Cardiac muscle cell (in vitro differentiated cells and primary cell): ENCODE results near the gene ALKBH7. TPM values are rescaled to one million over a fixed set of nuclear protein-coding genes. Genes with fewer than 3 reads are reported as not detected.
"Not testable (repeated sequence)": the region's sequence is repeated elsewhere in the genome, so short reads cannot be mapped to it uniquely, and the experiment has no call there.

Experiments
- DNase-seq, 2 donors: peaks; one replicate each; pipeline versions ENCODE4 v3.0.0 to v3.0.0-alpha.2; 2010 to 2017; ENCODE audit warnings: low read depth in 1 of 2, low spot score in 1 of 2
- H3K27ac ChIP-seq: fragments of 200-600 bp; sonication (generic); 2 replicates; pipeline ENCODE4 v1.5.1; 2016
- H3K27me3 ChIP-seq: fragments of 200-600 bp; sonication (generic); 2 replicates; pipeline ENCODE4 v1.6.0; 2016; ENCODE audit warnings: control low read depth
- H3K36me3 ChIP-seq: fragments of 200-600 bp; sonication (generic); 2 replicates; pipeline ENCODE4 v1.5.1; 2016; ENCODE audit warnings: control low read depth
- H3K4me1 ChIP-seq: fragments of 200-600 bp; sonication (generic); 2 replicates; pipeline ENCODE4 v1.8.1; 2017; ENCODE audit warnings: low read depth, mild to moderate bottlenecking, mixed run types
- H3K4me3 ChIP-seq: fragments of 200-600 bp; sonication (generic); 2 replicates; pipeline ENCODE4 v1.5.1; 2016; ENCODE audit warnings: mild to moderate bottlenecking
- H3K9me3 ChIP-seq: fragments of 200-600 bp; sonication (generic); 2 replicates; pipeline ENCODE4 v1.5.1; 2017; ENCODE audit warnings: low read depth, mild to moderate bottlenecking, control low read depth
- CTCF ChIP-seq: IDR thresholded peaks from 2 replicates; pipeline ENCODE4 v1.5.1; 2012; ENCODE audit warnings: low read depth, mild to moderate bottlenecking, low read length
- polyA plus RNA-seq: library from polyadenylated mRNA; unstranded; fragments of >200 nt; fragmentation: Nextera tagmentation; extraction: Ambion mirVana; gene quantifications from 2 replicates; pipeline ENCODE4 v1.2.1, GENCODE V29; 2016
- total RNA-seq: library from RNA; depleted of rRNA; stranded (reverse); fragments of >200 nt; gene quantifications from 2 replicates; pipeline ENCODE4 v1.2.3, GENCODE V29; 2016

Gene ALKBH7
- total and polyA plus RNA-seq, 2 experiments from 2014 or later, result 153 to 171 TPM

GRCh38 chr19:6334490-6335285, 37.9 kb upstream of the ALKBH7 start:
- no peaks in the 10 kb centered on the region for H3K9me3 ChIP-seq
- no peak for TF ChIP-seq CTCF
- H3K27ac ChIP-seq, result no peak overlapping the region
- H3K4me1 ChIP-seq, result no peaks in the 10 kb centered on the region
- H3K4me3 ChIP-seq, result no peak overlapping the region
- DNase-seq, result no peak
- H3K36me3 ChIP-seq, result no peaks in the 10 kb centered on the region
- H3K27me3 ChIP-seq, result no peaks in the 10 kb centered on the region

- Histone ChIP-seq H3K27me3 (no peaks in the 10 kb centered on the region), H3K4me3 (no peak overlapping the region), H3K27ac (no peak overlapping the region), H3K4me1 (no peaks in the 10 kb centered on the region), H3K36me3 (no peaks in the 10 kb centered on the region), H3K9me3 (no peaks in the 10 kb centered on the region)
- no peak for DNase-seq
- no peak for TF ChIP-seq CTCF
These were observed 31.9 kb upstream of the ALKBH7 start for GRCh38 chr19:6340493-6341201.

- H3K27ac ChIP-seq, result no peak overlapping the region
- no peaks in the 10 kb centered on the region for H3K36me3 ChIP-seq
- no peaks in the 10 kb centered on the region for H3K9me3 ChIP-seq
- no peak overlapping the region for H3K4me3 ChIP-seq
- H3K4me1 ChIP-seq, result no peaks in the 10 kb centered on the region
- no peaks in the 10 kb centered on the region for H3K27me3 ChIP-seq
- no peak for TF ChIP-seq CTCF
- DNase-seq, result no peak
These were observed 29.1 kb upstream of the ALKBH7 start for GRCh38 chr19:6343462-6343861.

- not testable (repeated sequence) for H3K36me3 ChIP-seq, H3K27ac ChIP-seq, DNase-seq, H3K27me3 ChIP-seq, H3K9me3 ChIP-seq, H3K4me3 ChIP-seq, H3K4me1 ChIP-seq
These were observed 23.3 kb upstream of the ALKBH7 start for GRCh38 chr19:6349271-6349670.

GRCh38 chr19:6350688-6351087, 21.9 kb upstream of the ALKBH7 start:
- H3K27ac ChIP-seq, result no peak overlapping the region
- no peaks in the 10 kb centered on the region for H3K9me3 ChIP-seq
- DNase-seq, result no peak
- H3K36me3 ChIP-seq, result no peaks in the 10 kb centered on the region
- H3K27me3 ChIP-seq, result no peaks in the 10 kb centered on the region
- no peak overlapping the region for H3K4me3 ChIP-seq
- H3K4me1 ChIP-seq, result no peaks in the 10 kb centered on the region
- TF ChIP-seq CTCF, result no peak
